OCI-LY7 (cell line): ENCODE measurements around the gene TMEM178B. TPM values are rescaled to one million over a fixed set of nuclear protein-coding genes. Genes with fewer than 3 reads are reported as not detected.

Experiments
- BruUV-seq: library from RNA; stranded (reverse); fragments of 400-500 nt; replicated peaks from 2 replicates; lab custom pipeline; 2021; lab: Mats Ljungman, UMichigan
- CTCF ChIA-PET: fragments of 300-600 bp; sonication (Branson Sonifier 250); formaldehyde crosslinking; loops from one replicate; lab custom pipeline; 2022; ENCODE audit warnings: antibody characterized with exemption; ENCODE audit not compliant: unreplicated experiment; lab: Charles Lee
- POLR2A ChIA-PET: fragments of 300-600 bp; sonication (Branson Sonifier 250); formaldehyde crosslinking; loops from one replicate; lab custom pipeline; 2022; ENCODE audit warnings: antibody characterized with exemption; lab: Charles Lee
- DNase-seq: peaks from one replicate; pipeline ENCODE4 v3.0.0-alpha.2; 2015; ENCODE audit warnings: low spot score
- H2AFZ ChIP-seq: fragments of 200-600 bp; sonication (generic), shearing (Covaris generic); 2 replicates; pipeline ENCODE4 v1.6.1; 2014; ENCODE audit warnings: mild to moderate bottlenecking, antibody characterized with exemption, low read length, moderate library complexity
- H3K27ac ChIP-seq: fragments of 200-600 bp; sonication (generic); 2 replicates; pipeline ENCODE4 v1.5.1; 2014; ENCODE audit warnings: mixed run types, low read depth, mild to moderate bottlenecking, moderate library complexity, low read length, inconsistent platforms; ENCODE audit not compliant: poor library complexity, severe bottlenecking
- H3K36me3 ChIP-seq: fragments of 200-600 bp; sonication (generic); 2 replicates; pipeline ENCODE4 v1.6.1; 2014; ENCODE audit warnings: mild to moderate bottlenecking, antibody characterized with exemption, low read length, moderate library complexity, mixed read lengths; ENCODE audit not compliant: insufficient read depth
- H3K4me1 ChIP-seq: fragments of 200-600 bp; sonication (generic); 2 replicates; pipeline ENCODE4 v1.5.1; 2014; ENCODE audit warnings: mild to moderate bottlenecking, low read length; ENCODE audit not compliant: insufficient read depth, poor library complexity, severe bottlenecking
- H3K4me2 ChIP-seq: fragments of 200-600 bp; sonication (generic); 2 replicates; pipeline ENCODE4 v1.6.1; 2014; ENCODE audit warnings: mild to moderate bottlenecking, low read length
- H3K4me3 ChIP-seq: fragments of 200-600 bp; sonication (generic); 2 replicates; pipeline ENCODE4 v1.5.1; 2014; ENCODE audit warnings: mild to moderate bottlenecking, low read depth, low read length; ENCODE audit not compliant: poor library complexity, severe bottlenecking
- H3K79me2 ChIP-seq: fragments of 200-600 bp; sonication (generic); 2 replicates; pipeline ENCODE4 v1.6.1; 2016; ENCODE audit warnings: low read depth, mild to moderate bottlenecking, low read length, moderate library complexity, mixed read lengths; ENCODE audit not compliant: insufficient read depth
- H3K9me2 ChIP-seq: fragments of 200-600 bp; sonication (generic); 2 replicates; pipeline ENCODE4 v1.6.1; 2016; ENCODE audit warnings: mild to moderate bottlenecking, low read length, mixed read lengths; ENCODE audit not compliant: insufficient read depth
- H3K9me3 ChIP-seq: fragments of 200-600 bp; sonication (generic); 2 replicates; pipeline ENCODE4 v1.6.1; 2014; ENCODE audit warnings: mild to moderate bottlenecking, mixed run types, low read length, mixed read lengths
- H4K20me1 ChIP-seq: fragments of 200-600 bp; sonication (generic); 2 replicates; pipeline ENCODE4 v1.6.1; 2014; ENCODE audit warnings: mild to moderate bottlenecking, antibody characterized with exemption, low read length, moderate library complexity, mixed read lengths; ENCODE audit not compliant: insufficient read depth
- EZH2phosphoT487 ChIP-seq: fragments of 200-600 bp; sonication (generic); IDR thresholded peaks from 2 replicates; pipeline ENCODE4 v1.6.1; 2018; ENCODE audit warnings: low read depth, borderline replicate concordance, mild to moderate bottlenecking, mixed run types, antibody characterized with exemption, low read length, moderate library complexity, mixed read lengths
- intact Hi-C: fragments of 100-400 bp; cut with micrococcal nuclease; formaldehyde crosslinking; loops from one replicate; pipeline ENCODE4 v1.10.0; 2022; ENCODE audit not compliant: unreplicated experiment
- total RNA-seq, 2 experiments: library from RNA; depleted of rRNA in 1 of 2; stranded (reverse); fragments of >200 nt in 1 of 2; shearing (Covaris generic) in 1 of 2; gene quantifications; 2 replicates each; pipeline ENCODE4 v1.2.3, GENCODE V29; 2014 to 2022
- TF ChIP-seq, protein P1 (sequence below): fragments of 200-600 bp; sonication (generic); conservative IDR thresholded peaks from 2 replicates; pipeline ENCODE4 v1.5.1; 2014; ENCODE audit warnings: mild to moderate bottlenecking, antibody characterized with exemption, low read length, moderate library complexity, mixed read lengths

Gene TMEM178B
- total RNA-seq, 2 experiments from 2014 or later: not detected

DNA sequence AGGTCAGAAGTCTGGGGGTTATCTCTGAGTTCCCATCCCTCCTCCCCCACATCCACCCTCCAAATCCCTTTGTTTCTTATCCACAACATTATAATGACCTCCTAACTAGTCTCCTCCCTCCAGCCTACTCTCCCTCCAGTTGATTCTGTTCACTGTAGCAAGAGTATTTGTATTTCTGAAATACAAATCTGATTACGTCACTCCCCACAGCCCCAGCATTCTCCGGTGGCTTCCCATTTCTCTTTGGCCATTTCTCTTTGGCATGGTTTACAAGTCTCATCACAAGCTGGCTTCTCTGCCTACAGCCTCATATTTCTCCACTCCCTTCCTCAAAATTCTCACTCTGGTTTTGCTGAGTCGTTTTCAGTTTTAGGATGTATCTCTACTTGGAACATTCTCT is 34.5 kb upstream of the TMEM178B start:
- BruUV-seq: no TSS peak

DNA sequence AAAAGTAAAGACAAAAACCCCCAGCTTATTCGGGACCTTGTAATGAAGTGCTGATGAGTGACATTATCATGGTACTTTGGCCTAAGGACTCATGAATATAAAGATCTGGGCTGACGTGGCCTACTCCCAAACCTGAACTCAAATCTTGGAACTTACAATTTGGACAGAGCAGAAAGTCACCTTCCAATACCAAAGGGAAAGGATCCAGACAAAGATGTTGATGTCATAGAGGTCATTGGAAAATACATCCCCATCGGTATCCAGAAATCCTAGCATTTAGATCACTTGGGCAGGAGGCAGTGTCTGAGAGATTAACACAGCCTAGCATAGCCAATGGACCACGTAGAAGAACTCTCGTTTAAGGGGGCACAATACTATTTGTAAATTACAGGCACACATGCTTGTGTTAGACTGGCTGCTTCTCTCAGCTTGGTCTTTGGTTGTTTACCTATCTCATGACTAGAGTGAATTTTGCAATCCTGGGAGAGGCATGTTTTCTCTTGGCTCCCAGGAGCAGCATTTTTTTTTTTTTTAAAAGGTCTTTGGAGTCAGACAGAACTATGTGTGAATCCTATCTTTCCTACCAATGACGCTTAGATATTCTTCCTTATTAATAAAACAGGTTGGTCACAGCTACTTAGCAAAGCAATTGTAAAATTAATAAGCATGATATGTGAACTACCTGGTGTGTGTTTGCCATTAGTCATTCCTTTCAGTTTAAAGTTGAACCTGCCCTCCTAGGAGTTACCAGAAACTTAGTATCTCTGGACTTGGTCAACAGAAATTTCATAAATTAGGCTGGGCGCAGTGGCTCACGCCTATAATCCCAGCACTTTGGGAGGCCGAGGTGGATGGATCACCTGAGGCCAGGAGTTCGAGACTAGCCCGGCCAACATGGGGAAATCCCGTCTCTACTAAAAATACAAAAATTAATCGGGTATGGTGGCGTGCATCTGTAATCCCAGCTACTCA is 31.4 kb upstream of the TMEM178B start:
- no peaks in the 10 kb centered on the region for H3K9me3 ChIP-seq

More for the DNA sequence above, 34.5 kb upstream of the TMEM178B start:
- ChIA-PET CTCF (no interaction called here), POLR2A (interaction anchor here (0.5 to 0.7 kb wide), 2 partner anchors 240 to 1716 kb away, joined by 3 to 5 read pairs; no protein-coding TSS in a partner anchor)
- intact Hi-C loops: no loop called here
- Histone ChIP-seq H4K20me1 (no peaks in the 10 kb centered on the region), H3K79me2 (no peaks in the 10 kb centered on the region), H2AFZ (no peak overlapping the region), H3K9me2 (no peaks in the 10 kb centered on the region), H3K4me2 (no peak overlapping the region), H3K9me3 (no peaks in the 10 kb centered on the region), H3K4me1 (no peaks in the 10 kb centered on the region), H3K4me3 (no peak overlapping the region), H3K27ac (no peak overlapping the region), H3K36me3 (no peaks in the 10 kb centered on the region)
- TF ChIP-seq EZH2phosphoT487: no peak
- TF ChIP-seq, protein P1, sequence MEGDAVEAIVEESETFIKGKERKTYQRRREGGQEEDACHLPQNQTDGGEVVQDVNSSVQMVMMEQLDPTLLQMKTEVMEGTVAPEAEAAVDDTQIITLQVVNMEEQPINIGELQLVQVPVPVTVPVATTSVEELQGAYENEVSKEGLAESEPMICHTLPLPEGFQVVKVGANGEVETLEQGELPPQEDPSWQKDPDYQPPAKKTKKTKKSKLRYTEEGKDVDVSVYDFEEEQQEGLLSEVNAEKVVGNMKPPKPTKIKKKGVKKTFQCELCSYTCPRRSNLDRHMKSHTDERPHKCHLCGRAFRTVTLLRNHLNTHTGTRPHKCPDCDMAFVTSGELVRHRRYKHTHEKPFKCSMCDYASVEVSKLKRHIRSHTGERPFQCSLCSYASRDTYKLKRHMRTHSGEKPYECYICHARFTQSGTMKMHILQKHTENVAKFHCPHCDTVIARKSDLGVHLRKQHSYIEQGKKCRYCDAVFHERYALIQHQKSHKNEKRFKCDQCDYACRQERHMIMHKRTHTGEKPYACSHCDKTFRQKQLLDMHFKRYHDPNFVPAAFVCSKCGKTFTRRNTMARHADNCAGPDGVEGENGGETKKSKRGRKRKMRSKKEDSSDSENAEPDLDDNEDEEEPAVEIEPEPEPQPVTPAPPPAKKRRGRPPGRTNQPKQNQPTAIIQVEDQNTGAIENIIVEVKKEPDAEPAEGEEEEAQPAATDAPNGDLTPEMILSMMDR: no peak
- DNase-seq: no peak

More for the DNA sequence above, 31.4 kb upstream of the TMEM178B start:
- no peaks in the 10 kb centered on the region for H3K9me2 ChIP-seq
- BruUV-seq: no TSS peak
- H3K36me3 ChIP-seq: no peaks in the 10 kb centered on the region
- H3K4me2 ChIP-seq: no peak overlapping the region
- intact Hi-C loops: no loop called here
- H2AFZ ChIP-seq: no peak overlapping the region
- ChIA-PET CTCF (no interaction called here), POLR2A (interaction anchor here (0.6 kb wide), 1 partner anchor 716 kb away, joined by 3 read pairs; no protein-coding TSS in a partner anchor)
- H4K20me1 ChIP-seq: no peaks in the 10 kb centered on the region
- no peaks in the 10 kb centered on the region for H3K4me1 ChIP-seq
- DNase-seq: no peak
- TF ChIP-seq EZH2phosphoT487: no peak
- TF ChIP-seq, protein P1: no peak
- H3K27ac ChIP-seq: no peak overlapping the region
- no peaks in the 10 kb centered on the region for H3K79me2 ChIP-seq
- no peak overlapping the region for H3K4me3 ChIP-seq
